Nephron (organoid): Measurements from ENCODE around the gene TNS1.

Experiments
- H3K27ac Mint-ChIP-seq, 3 experiments: 2 replicates each; pipeline ENCODE4 v1.8.0; 2020; ENCODE audit warnings: mixed read lengths in 3 of 3, mild to moderate bottlenecking in 2 of 3, moderate library complexity in 1 of 3
- H3K27me3 Mint-ChIP-seq: 2 replicates; pipeline ENCODE4 v1.8.0; 2021; ENCODE audit warnings: low read depth, mild to moderate bottlenecking, moderate library complexity, mixed read lengths
- H3K36me3 Mint-ChIP-seq: 2 replicates; pipeline ENCODE4 v1.8.0; 2020; ENCODE audit warnings: low read depth, mixed read lengths
- H3K4me1 Mint-ChIP-seq: 2 replicates; pipeline ENCODE4 v1.8.0; 2020; ENCODE audit warnings: mixed read lengths
- H3K4me3 Mint-ChIP-seq, 3 experiments: 2 replicates each; pipeline ENCODE4 v1.8.0; 2020; ENCODE audit warnings: mild to moderate bottlenecking in 3 of 3, mixed read lengths in 3 of 3, moderate library complexity in 2 of 3
- H3K9me3 Mint-ChIP-seq: 2 replicates; pipeline ENCODE4 v1.8.0; 2020; ENCODE audit warnings: mixed read lengths
- TF ChIP-seq, protein P1 (sequence below), 3 experiments: fragments of 200-600 bp; sonication (generic); IDR thresholded peaks; one replicate each; pipeline ENCODE4 v1.5.0; 2021; ENCODE audit warnings: antibody characterized with exemption in 3 of 3; ENCODE audit not compliant: unreplicated experiment in 3 of 3

TNS1 gene

GRCh38 chr2:217808326-217808725 lies 194.5 kb downstream of the TNS1 start:
- Mint-ChIP-seq H3K4me3 (no peak overlapping the region), H3K27me3 (no peaks in the 10 kb centered on the region), H3K36me3 (peaks cover 58% of the 10 kb centered on the region), H3K4me1 (peaks cover 27% of the 10 kb centered on the region), H3K9me3 (no peaks in the 10 kb centered on the region), H3K27ac (no peak overlapping the region)
- TF ChIP-seq, protein P1, sequence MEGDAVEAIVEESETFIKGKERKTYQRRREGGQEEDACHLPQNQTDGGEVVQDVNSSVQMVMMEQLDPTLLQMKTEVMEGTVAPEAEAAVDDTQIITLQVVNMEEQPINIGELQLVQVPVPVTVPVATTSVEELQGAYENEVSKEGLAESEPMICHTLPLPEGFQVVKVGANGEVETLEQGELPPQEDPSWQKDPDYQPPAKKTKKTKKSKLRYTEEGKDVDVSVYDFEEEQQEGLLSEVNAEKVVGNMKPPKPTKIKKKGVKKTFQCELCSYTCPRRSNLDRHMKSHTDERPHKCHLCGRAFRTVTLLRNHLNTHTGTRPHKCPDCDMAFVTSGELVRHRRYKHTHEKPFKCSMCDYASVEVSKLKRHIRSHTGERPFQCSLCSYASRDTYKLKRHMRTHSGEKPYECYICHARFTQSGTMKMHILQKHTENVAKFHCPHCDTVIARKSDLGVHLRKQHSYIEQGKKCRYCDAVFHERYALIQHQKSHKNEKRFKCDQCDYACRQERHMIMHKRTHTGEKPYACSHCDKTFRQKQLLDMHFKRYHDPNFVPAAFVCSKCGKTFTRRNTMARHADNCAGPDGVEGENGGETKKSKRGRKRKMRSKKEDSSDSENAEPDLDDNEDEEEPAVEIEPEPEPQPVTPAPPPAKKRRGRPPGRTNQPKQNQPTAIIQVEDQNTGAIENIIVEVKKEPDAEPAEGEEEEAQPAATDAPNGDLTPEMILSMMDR (IDR thresholded peaks at IDR 0.05; ENCODE audit: unreplicated experiment in 3 of 3), result no peak

DNA sequence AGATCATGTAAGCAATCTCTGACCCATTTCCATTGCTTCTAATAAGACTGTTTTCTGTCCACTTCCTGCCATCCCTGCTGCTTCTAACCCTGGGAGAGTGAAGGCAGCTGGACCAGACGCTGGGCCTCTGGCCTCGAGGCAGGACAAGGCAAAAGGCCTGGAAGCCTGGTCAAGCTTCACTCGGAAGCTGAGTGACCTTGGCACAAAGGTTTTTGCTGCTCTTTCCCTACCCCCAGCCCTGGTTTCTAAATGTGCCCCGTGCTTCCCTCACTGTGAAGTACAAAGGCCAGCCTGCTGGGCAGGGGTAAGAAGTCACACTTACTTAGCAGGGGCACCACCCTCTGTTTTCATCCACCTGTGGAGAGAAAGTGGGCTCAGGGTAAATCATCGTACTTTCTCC lies 195.0 kb downstream of the TNS1 start:
- Mint-ChIP-seq H3K9me3 (no peaks in the 10 kb centered on the region), H3K27ac (peak overlapping the region in 2 of 3 experiments; percentile 8 to 34), H3K4me1 (peaks cover 33% of the 10 kb centered on the region), H3K4me3 (no peak overlapping the region), H3K27me3 (no peaks in the 10 kb centered on the region), H3K36me3 (peaks cover 57% of the 10 kb centered on the region)
- TF ChIP-seq, protein P1 (IDR thresholded peaks at IDR 0.05; ENCODE audit: unreplicated experiment in 3 of 3), result no peak

- Mint-ChIP-seq H3K27me3 (no peaks in the 10 kb centered on the region), H3K4me3 (no peak overlapping the region), H3K36me3 (peaks cover 50% of the 10 kb centered on the region), H3K27ac (peak overlapping the region in 2 of 3 experiments; percentile 8 to 48), H3K9me3 (no peaks in the 10 kb centered on the region), H3K4me1 (peaks cover 40% of the 10 kb centered on the region)
- TF ChIP-seq, protein P1 (IDR thresholded peaks at IDR 0.05; ENCODE audit: unreplicated experiment in 3 of 3), result no peak
Measured at GRCh38 chr2:217807025-217807424, 195.8 kb downstream of the TNS1 start.

- Mint-ChIP-seq H3K36me3 (peaks cover 44% of the 10 kb centered on the region), H3K4me3 (no peak overlapping the region), H3K27me3 (no peaks in the 10 kb centered on the region), H3K27ac (peak overlapping the region; percentile 8 to 48 (median 46)), H3K4me1 (peaks cover 46% of the 10 kb centered on the region), H3K9me3 (no peaks in the 10 kb centered on the region)
- TF ChIP-seq, protein P1 (IDR thresholded peaks at IDR 0.05; ENCODE audit: unreplicated experiment in 3 of 3), result no peak
Measured at GRCh38 chr2:217806482-217806765, 196.4 kb downstream of the TNS1 start.

GRCh38 chr2:217805668-217806481 lies 196.9 kb downstream of the TNS1 start:
- Mint-ChIP-seq H3K4me3 (peak overlapping the region in 1 of 3 experiments; percentile 19), H3K4me1 (peaks cover 52% of the 10 kb centered on the region), H3K9me3 (no peaks in the 10 kb centered on the region), H3K27ac (peak overlapping the region; percentile 70 to 89 (median 77)), H3K27me3 (no peaks in the 10 kb centered on the region), H3K36me3 (peaks cover 39% of the 10 kb centered on the region)
- TF ChIP-seq, protein P1 (IDR thresholded peaks at IDR 0.05; ENCODE audit: unreplicated experiment in 3 of 3), result no peak
